ENCODE data around the gene MYOM3. TPM values are rescaled to one million over a fixed set of nuclear protein-coding genes. Genes with fewer than 3 reads are reported as not detected.

Gene MYOM3
- polyA plus RNA-seq, 1 donor from 2014 or later = not detected

DNA sequence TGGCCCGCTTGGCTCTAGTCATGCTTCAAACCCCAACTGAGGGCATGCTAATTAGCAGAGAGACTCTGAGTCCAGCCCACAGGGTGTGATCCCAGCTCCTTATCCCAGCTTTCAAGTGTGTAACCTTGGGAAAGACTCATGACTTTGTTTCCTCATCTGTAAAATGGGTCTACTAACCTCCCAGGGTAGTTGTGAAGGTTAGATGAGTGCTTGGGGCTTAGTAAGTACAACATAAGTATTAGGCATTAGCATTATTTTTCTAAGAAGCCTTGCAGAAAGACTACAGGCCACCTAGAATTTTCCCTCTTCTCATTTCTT lies 2.8 kb downstream of the MYOM3 start:
- TF ChIP-seq, protein P1, sequence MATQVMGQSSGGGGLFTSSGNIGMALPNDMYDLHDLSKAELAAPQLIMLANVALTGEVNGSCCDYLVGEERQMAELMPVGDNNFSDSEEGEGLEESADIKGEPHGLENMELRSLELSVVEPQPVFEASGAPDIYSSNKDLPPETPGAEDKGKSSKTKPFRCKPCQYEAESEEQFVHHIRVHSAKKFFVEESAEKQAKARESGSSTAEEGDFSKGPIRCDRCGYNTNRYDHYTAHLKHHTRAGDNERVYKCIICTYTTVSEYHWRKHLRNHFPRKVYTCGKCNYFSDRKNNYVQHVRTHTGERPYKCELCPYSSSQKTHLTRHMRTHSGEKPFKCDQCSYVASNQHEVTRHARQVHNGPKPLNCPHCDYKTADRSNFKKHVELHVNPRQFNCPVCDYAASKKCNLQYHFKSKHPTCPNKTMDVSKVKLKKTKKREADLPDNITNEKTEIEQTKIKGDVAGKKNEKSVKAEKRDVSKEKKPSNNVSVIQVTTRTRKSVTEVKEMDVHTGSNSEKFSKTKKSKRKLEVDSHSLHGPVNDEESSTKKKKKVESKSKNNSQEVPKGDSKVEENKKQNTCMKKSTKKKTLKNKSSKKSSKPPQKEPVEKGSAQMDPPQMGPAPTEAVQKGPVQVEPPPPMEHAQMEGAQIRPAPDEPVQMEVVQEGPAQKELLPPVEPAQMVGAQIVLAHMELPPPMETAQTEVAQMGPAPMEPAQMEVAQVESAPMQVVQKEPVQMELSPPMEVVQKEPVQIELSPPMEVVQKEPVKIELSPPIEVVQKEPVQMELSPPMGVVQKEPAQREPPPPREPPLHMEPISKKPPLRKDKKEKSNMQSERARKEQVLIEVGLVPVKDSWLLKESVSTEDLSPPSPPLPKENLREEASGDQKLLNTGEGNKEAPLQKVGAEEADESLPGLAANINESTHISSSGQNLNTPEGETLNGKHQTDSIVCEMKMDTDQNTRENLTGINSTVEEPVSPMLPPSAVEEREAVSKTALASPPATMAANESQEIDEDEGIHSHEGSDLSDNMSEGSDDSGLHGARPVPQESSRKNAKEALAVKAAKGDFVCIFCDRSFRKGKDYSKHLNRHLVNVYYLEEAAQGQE (IDR thresholded peaks at IDR 0.05; ENCODE audit: borderline replicate concordance) = no peak
- TF ChIP-seq TAF1 (IDR thresholded peaks at IDR 0.05; ENCODE audit: low read depth) (no peak), MXI1 (conservative IDR thresholded peaks at IDR 0.05; ENCODE audit: poor library complexity, severe bottlenecking) (no peak), SMC3 (conservative IDR thresholded peaks at IDR 0.05; ENCODE audit: poor library complexity) (no peak), RAD21 (conservative IDR thresholded peaks at IDR 0.05) (no peak), EP300 (conservative IDR thresholded peaks at IDR 0.05; ENCODE audit: poor library complexity, severe bottlenecking) (no peak), POLR2AphosphoS5 (IDR thresholded peaks at IDR 0.05) (no peak), EZH2 (IDR thresholded peaks at IDR 0.05; ENCODE audit: borderline replicate concordance, insufficient read depth, low read length, poor library complexity, severe bottlenecking) (no peak)
- TF ChIP-seq, protein P2, sequence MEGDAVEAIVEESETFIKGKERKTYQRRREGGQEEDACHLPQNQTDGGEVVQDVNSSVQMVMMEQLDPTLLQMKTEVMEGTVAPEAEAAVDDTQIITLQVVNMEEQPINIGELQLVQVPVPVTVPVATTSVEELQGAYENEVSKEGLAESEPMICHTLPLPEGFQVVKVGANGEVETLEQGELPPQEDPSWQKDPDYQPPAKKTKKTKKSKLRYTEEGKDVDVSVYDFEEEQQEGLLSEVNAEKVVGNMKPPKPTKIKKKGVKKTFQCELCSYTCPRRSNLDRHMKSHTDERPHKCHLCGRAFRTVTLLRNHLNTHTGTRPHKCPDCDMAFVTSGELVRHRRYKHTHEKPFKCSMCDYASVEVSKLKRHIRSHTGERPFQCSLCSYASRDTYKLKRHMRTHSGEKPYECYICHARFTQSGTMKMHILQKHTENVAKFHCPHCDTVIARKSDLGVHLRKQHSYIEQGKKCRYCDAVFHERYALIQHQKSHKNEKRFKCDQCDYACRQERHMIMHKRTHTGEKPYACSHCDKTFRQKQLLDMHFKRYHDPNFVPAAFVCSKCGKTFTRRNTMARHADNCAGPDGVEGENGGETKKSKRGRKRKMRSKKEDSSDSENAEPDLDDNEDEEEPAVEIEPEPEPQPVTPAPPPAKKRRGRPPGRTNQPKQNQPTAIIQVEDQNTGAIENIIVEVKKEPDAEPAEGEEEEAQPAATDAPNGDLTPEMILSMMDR (IDR thresholded peaks at IDR 0.05; ENCODE audit: poor library complexity, severe bottlenecking) = no peak
- H3K36me3 ChIP-seq (ENCODE audit: insufficient read depth, low read length) = no peaks in the 10 kb centered on the region
- no peaks in the 10 kb centered on the region for H3F3A ChIP-seq (ENCODE audit: insufficient read depth, low read length, poor library complexity, severe bottlenecking)
- no peak overlapping the region for H2AFZ ChIP-seq (ENCODE audit: low read depth, low read length)
- no peaks in the 10 kb centered on the region for H3K27me3 ChIP-seq (ENCODE audit: insufficient read depth, low read depth, low read length)
- no peak overlapping the region for H3K4me2 ChIP-seq (ENCODE audit: low read length)
- H3K9me2 ChIP-seq (ENCODE audit: insufficient read depth, low read length) = no peaks in the 10 kb centered on the region
- H3K9ac ChIP-seq (ENCODE audit: low read length) = no peak overlapping the region
- H3K9me3 ChIP-seq (ENCODE audit: low read length) = no peaks in the 10 kb centered on the region
- no peaks in the 10 kb centered on the region for H4K20me1 ChIP-seq (ENCODE audit: insufficient read depth)
- H3K4me3 ChIP-seq (ENCODE audit: low read length) = no peak overlapping the region
- no peak overlapping the region for H3K27ac ChIP-seq (ENCODE audit: low read length)
- H3K79me2 ChIP-seq (replicated peaks; ENCODE audit: insufficient read depth, low read length) = no peaks in the 10 kb centered on the region

DNA sequence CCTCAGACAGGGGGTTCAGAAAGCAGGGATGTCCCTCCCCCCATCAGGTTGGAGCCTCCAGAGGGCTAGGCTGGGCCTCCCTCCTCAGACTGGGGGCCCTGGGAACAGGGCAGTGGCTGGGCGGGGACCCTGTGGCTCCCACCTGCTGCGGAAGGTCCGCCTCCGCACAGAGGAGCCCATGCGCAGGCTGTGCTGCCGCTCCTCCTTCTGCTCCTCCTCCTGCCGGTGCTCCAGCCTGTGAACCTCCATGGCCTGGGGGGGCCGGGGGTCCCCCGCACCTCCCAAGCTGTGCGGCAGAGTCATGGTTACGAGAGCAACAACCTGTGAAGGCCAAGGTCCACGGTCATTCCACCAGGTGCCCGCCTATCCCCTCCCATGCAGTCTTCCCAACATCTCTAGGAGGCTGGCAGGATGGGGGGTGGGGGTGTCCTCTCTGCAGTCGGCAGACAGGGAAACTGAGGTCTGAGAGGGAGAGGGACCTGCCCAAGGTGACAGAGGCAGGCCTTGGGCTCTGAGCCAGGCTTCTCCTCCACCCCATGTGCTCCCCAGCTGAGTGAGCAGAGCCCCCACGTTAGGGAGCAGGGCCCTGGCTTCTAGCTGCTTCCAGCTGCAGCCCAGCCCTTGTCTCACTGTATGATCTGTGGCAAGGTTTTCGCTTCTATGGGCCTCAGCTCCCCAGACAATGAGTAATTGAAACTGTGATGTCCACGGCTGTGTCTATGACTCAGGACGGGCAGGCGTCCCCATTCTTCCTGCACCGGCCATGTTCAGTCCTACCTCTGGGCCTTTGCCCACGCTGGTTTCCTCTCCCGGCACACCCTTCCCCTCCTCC lies 3.4 kb downstream of the MYOM3 start:
- Histone ChIP-seq H3K4me3 (ENCODE audit: low read length) (no peak overlapping the region), H4K20me1 (ENCODE audit: insufficient read depth) (no peaks in the 10 kb centered on the region), H3F3A (ENCODE audit: insufficient read depth, low read length, poor library complexity, severe bottlenecking) (no peaks in the 10 kb centered on the region), H3K36me3 (ENCODE audit: insufficient read depth, low read length) (no peaks in the 10 kb centered on the region), H3K79me2 (replicated peaks; ENCODE audit: insufficient read depth, low read length) (no peaks in the 10 kb centered on the region), H2AFZ (ENCODE audit: low read depth, low read length) (no peak overlapping the region), H3K9me3 (ENCODE audit: low read length) (no peaks in the 10 kb centered on the region), H3K9ac (ENCODE audit: low read length) (no peak overlapping the region), H3K4me2 (ENCODE audit: low read length) (no peak overlapping the region), H3K9me2 (ENCODE audit: insufficient read depth, low read length) (no peaks in the 10 kb centered on the region), H3K27me3 (ENCODE audit: insufficient read depth, low read depth, low read length) (no peaks in the 10 kb centered on the region), H3K27ac (ENCODE audit: low read length) (no peak overlapping the region)
- no peak for TF ChIP-seq EP300 (conservative IDR thresholded peaks at IDR 0.05; ENCODE audit: poor library complexity, severe bottlenecking)
- no peak for TF ChIP-seq TAF1 (IDR thresholded peaks at IDR 0.05; ENCODE audit: low read depth)

All from neural cell (in vitro differentiated cells).